DND-41 (cell line): ENCODE measurements around the gene SHROOM3.
"Not testable (repeated sequence)": the region's sequence is repeated elsewhere in the genome, so short reads cannot be mapped to it uniquely, and the experiment has no call there.

Source experiments
- ATAC-seq: fragments of 200-7000 bp; cut with Tn5 transposase; 3 replicates; pipeline ENCODE4 v1.9.1; 2021; ENCODE audit warnings: low read depth; ENCODE audit not compliant: insufficient read depth
- DNase-seq: peaks from one replicate; pipeline ENCODE4 v3.0.0-alpha.2; 2020
- H2AFZ ChIP-seq: 2 replicates; pipeline ENCODE4 v1.6.0; 2012; ENCODE audit warnings: low read depth, low read length
- H3K27ac ChIP-seq: 2 replicates; pipeline ENCODE4 v1.5.1; 2012; ENCODE audit warnings: low read length, inconsistent platforms
- H3K27me3 ChIP-seq: fragments of 200-600 bp; sonication (generic); 2 replicates; pipeline ENCODE4 v1.6.0; 2012; ENCODE audit warnings: low read length, mild to moderate bottlenecking, inconsistent platforms; ENCODE audit not compliant: insufficient read depth, poor library complexity
- H3K36me3 ChIP-seq: 2 replicates; pipeline ENCODE4 v1.5.1; 2012; ENCODE audit warnings: low read length, inconsistent platforms; ENCODE audit not compliant: insufficient read depth
- H3K4me1 ChIP-seq: 2 replicates; pipeline ENCODE4 v1.5.1; 2012; ENCODE audit warnings: mild to moderate bottlenecking, low read length; ENCODE audit not compliant: insufficient read depth
- H3K4me2 ChIP-seq: 2 replicates; pipeline ENCODE4 v1.6.0; 2012; ENCODE audit warnings: mild to moderate bottlenecking, moderate library complexity, low read length, inconsistent platforms; ENCODE audit not compliant: insufficient read depth
- H3K4me3 ChIP-seq, 2 experiments: fragments of 200-600 bp in 1 of 2; shearing (Covaris generic) in 1 of 2; 2 replicates each; pipeline ENCODE4 v1.5.1; 2012 to 2016; ENCODE audit warnings: inconsistent platforms in 2 of 2, low read length in 2 of 2, mild to moderate bottlenecking in 2 of 2, low read depth in 1 of 2, moderate library complexity in 1 of 2
- H3K79me2 ChIP-seq: 2 replicates; pipeline ENCODE4 v1.6.0; 2012; ENCODE audit warnings: low read length, inconsistent platforms; ENCODE audit not compliant: insufficient read depth
- H3K9ac ChIP-seq: 2 replicates; pipeline ENCODE4 v1.6.0; 2012; ENCODE audit warnings: low read depth, mild to moderate bottlenecking, inconsistent platforms, low read length, moderate library complexity
- H3K9me3 ChIP-seq: 2 replicates; pipeline ENCODE4 v1.5.1; 2012; ENCODE audit warnings: low read length, moderate library complexity, mild to moderate bottlenecking, inconsistent platforms; ENCODE audit not compliant: insufficient read depth, severe bottlenecking
- H4K20me1 ChIP-seq: 2 replicates; pipeline ENCODE4 v1.6.0; 2012; ENCODE audit warnings: low read length; ENCODE audit not compliant: insufficient read depth
- CTCF ChIP-seq: IDR thresholded peaks from 2 replicates; pipeline ENCODE4 v1.5.1; 2012; ENCODE audit warnings: borderline replicate concordance, low read length, moderate library complexity, mild to moderate bottlenecking; ENCODE audit not compliant: poor library complexity, severe bottlenecking; ENCODE audit errors: extremely low read depth
- EZH2 ChIP-seq: IDR thresholded peaks from 3 replicates; pipeline ENCODE4 v1.6.1; 2012; ENCODE audit warnings: borderline replicate concordance, low read depth, mild to moderate bottlenecking, moderate library complexity, low read length, inconsistent platforms; ENCODE audit not compliant: severe bottlenecking

Gene SHROOM3

GRCh38 chr4:76420762-76421581 lies 14.1 kb upstream of the SHROOM3 start, which contains the start of gene CCDC158:
Gene CCDC158, minus strand, starts transcription at chr4:76421141. Its CDS starts 17,934 bp downstream, at chr4:76403207.
- DNase-seq (no peak), ATAC-seq (no peak)
- Histone ChIP-seq H3K27me3 (no peaks in the 10 kb centered on the region), H3K4me1 (no peaks in the 10 kb centered on the region), H3K4me2 (no peak within 1 kb of the TSS), H3K27ac (no peak within 1 kb of the TSS), H3K4me3 (no peak within 1 kb of the TSS), H3K9me3 (no peaks in the 10 kb centered on the region), H3K9ac (no peak within 1 kb of the TSS), H3K79me2 (no peaks in the 10 kb centered on the region), H4K20me1 (no peaks in the 10 kb centered on the region), H3K36me3 (no peaks in the 10 kb centered on the region), H2AFZ (no peak within 1 kb of the TSS)
- TF ChIP-seq EZH2 (no peak), CTCF (no peak)

- DNase-seq, H4K20me1 ChIP-seq, H3K9ac ChIP-seq, H3K4me2 ChIP-seq, ATAC-seq, H2AFZ ChIP-seq, H3K9me3 ChIP-seq, H3K27me3 ChIP-seq, H3K27ac ChIP-seq, H3K4me3 ChIP-seq, H3K79me2 ChIP-seq, H3K4me1 ChIP-seq, H3K36me3 ChIP-seq: not testable (repeated sequence)
Measured at GRCh38 chr4:76423159-76423558, 11.9 kb upstream of the SHROOM3 start.

- ATAC-seq (no peak), DNase-seq (no peak)
- Histone ChIP-seq H3K27ac (no peak overlapping the region), H3K79me2 (no peaks in the 10 kb centered on the region), H3K9ac (no peak overlapping the region), H3K36me3 (no peaks in the 10 kb centered on the region), H4K20me1 (no peaks in the 10 kb centered on the region), H3K27me3 (no peaks in the 10 kb centered on the region), H3K4me2 (no peak overlapping the region), H3K9me3 (no peaks in the 10 kb centered on the region), H3K4me3 (no peak overlapping the region), H2AFZ (no peak overlapping the region), H3K4me1 (no peaks in the 10 kb centered on the region)
- TF ChIP-seq EZH2 (no peak), CTCF (no peak)
Measured at GRCh38 chr4:76426272-76426671, 8.8 kb upstream of the SHROOM3 start.

GRCh38 chr4:76429636-76430035 lies 5.4 kb upstream of the SHROOM3 start:
- H3K27ac ChIP-seq, result no peak overlapping the region
- no peaks in the 10 kb centered on the region for H3K4me1 ChIP-seq
- no peak for DNase-seq
- H3K27me3 ChIP-seq, result no peaks in the 10 kb centered on the region
- H3K79me2 ChIP-seq, result no peaks in the 10 kb centered on the region
- H3K4me3 ChIP-seq, result no peak overlapping the region
- TF ChIP-seq CTCF, result no peak
- no peak for TF ChIP-seq EZH2
- H3K36me3 ChIP-seq, result no peaks in the 10 kb centered on the region
- no peak overlapping the region for H3K4me2 ChIP-seq
- H4K20me1 ChIP-seq, result no peaks in the 10 kb centered on the region
- no peaks in the 10 kb centered on the region for H3K9me3 ChIP-seq
- no peak overlapping the region for H2AFZ ChIP-seq
- no peak overlapping the region for H3K9ac ChIP-seq
- no peak for ATAC-seq
